HepG2 (cell line): Measurements from ENCODE around the gene FILIP1. TPM values are rescaled to one million over a fixed set of nuclear protein-coding genes. Genes with fewer than 3 reads are reported as not detected.
A peak's percentile ranks its signal among the peaks of the same experiment; 100 is the strongest.

ENCODE experiments used
- CCDC6 ChIP-seq: sonication (generic); formaldehyde crosslinking; IDR thresholded peaks from 2 replicates; pipeline ENCODE4 v1.8.1; 2022; ENCODE audit warnings: mild to moderate bottlenecking, missing genetic modification reagents, moderate library complexity
- CHD2 ChIP-seq: IDR thresholded peaks from 2 replicates; pipeline ENCODE4 v1.6.1; 2011; ENCODE audit warnings: low read depth, low read length, improper control_type of control experiment
- EEA1 ChIP-seq: sonication (generic); formaldehyde crosslinking; IDR thresholded peaks from 2 replicates; pipeline ENCODE4 v1.5.1; 2020; ENCODE audit warnings: mild to moderate bottlenecking, missing genetic modification reagents, borderline replicate concordance
- EED ChIP-seq: sonication (generic); formaldehyde crosslinking; IDR thresholded peaks from 2 replicates; pipeline ENCODE4 v1.5.0; 2020; ENCODE audit warnings: mild to moderate bottlenecking, missing genetic modification reagents
- ELF3 ChIP-seq: IDR thresholded peaks from 2 replicates; pipeline ENCODE4 v1.6.1; 2016; ENCODE audit warnings: missing genetic modification reagents, missing compliant biosample characterization
- FOXJ3 ChIP-seq: sonication (generic); formaldehyde crosslinking; IDR thresholded peaks from 2 replicates; pipeline ENCODE4 v1.4.0; 2020; ENCODE audit warnings: missing genetic modification reagents, mild to moderate bottlenecking, borderline replicate concordance
- GPBP1L1 ChIP-seq: sonication (generic); formaldehyde crosslinking; IDR thresholded peaks from 2 replicates; pipeline ENCODE4 v1.5.0; 2020; ENCODE audit warnings: mild to moderate bottlenecking, missing genetic modification reagents
- HDAC2 ChIP-seq: sonication (generic); formaldehyde crosslinking; IDR thresholded peaks from 2 replicates; pipeline ENCODE4 v1.4.0; 2020; ENCODE audit warnings: missing genetic modification reagents
- HMG20A ChIP-seq: IDR thresholded peaks from 2 replicates; pipeline ENCODE4 v1.6.1; 2016; ENCODE audit warnings: borderline replicate concordance
- ISX ChIP-seq: sonication (generic); formaldehyde crosslinking; conservative IDR thresholded peaks from 2 replicates; pipeline ENCODE4 v1.5.0; 2020; ENCODE audit warnings: missing genetic modification reagents
- RBAK ChIP-seq: sonication (generic); formaldehyde crosslinking; IDR thresholded peaks from 2 replicates; pipeline ENCODE4 v1.5.1; 2020; ENCODE audit warnings: mild to moderate bottlenecking, missing genetic modification reagents
- RBFOX2 ChIP-seq: fragments of 200-400 bp; formaldehyde crosslinking; IDR thresholded peaks from 2 replicates; pipeline ENCODE4 v1.6.1; 2017; ENCODE audit warnings: low read depth, mild to moderate bottlenecking, low read length
- RFX3 ChIP-seq: IDR thresholded peaks from 2 replicates; pipeline ENCODE4 v1.6.1; 2016; ENCODE audit warnings: missing biosample characterization, missing genetic modification reagents
- RXRB ChIP-seq: IDR thresholded peaks from 2 replicates; pipeline ENCODE4 v1.6.1; 2016; ENCODE audit warnings: borderline replicate concordance, missing genetic modification reagents, missing compliant biosample characterization
- SMYD3 ChIP-seq: sonication (generic); formaldehyde crosslinking; IDR thresholded peaks from 2 replicates; pipeline ENCODE4 v1.8.1; 2023; ENCODE audit warnings: mild to moderate bottlenecking, missing genetic modification reagents
- SP1 ChIP-seq, 2 experiments: fragments of 450-650 bp in 1 of 2; sonication (generic) in 1 of 2; formaldehyde crosslinking in 1 of 2; IDR thresholded peaks; 2 replicates each; pipeline versions ENCODE4 v1.4.0 to v1.6.1; 2016 to 2020; ENCODE audit warnings: missing genetic modification reagents in 1 of 2
- SP140L ChIP-seq: sonication (generic); formaldehyde crosslinking; IDR thresholded peaks from 2 replicates; pipeline ENCODE4 v1.4.0; 2020; ENCODE audit warnings: missing genetic modification reagents, borderline replicate concordance
- TOE1 ChIP-seq: sonication (generic); formaldehyde crosslinking; IDR thresholded peaks from 2 replicates; pipeline ENCODE4 v1.4.0; 2020; ENCODE audit warnings: mild to moderate bottlenecking, missing genetic modification reagents
- YEATS4 ChIP-seq: sonication (generic); formaldehyde crosslinking; IDR thresholded peaks from 2 replicates; pipeline ENCODE4 v1.4.0; 2020; ENCODE audit warnings: missing genetic modification reagents, borderline replicate concordance
- ZBTB14 ChIP-seq: sonication (generic); formaldehyde crosslinking; IDR thresholded peaks from 2 replicates; pipeline ENCODE4 v1.4.0; 2020; ENCODE audit warnings: missing genetic modification reagents
- ZBTB38 ChIP-seq: sonication (generic); formaldehyde crosslinking; IDR thresholded peaks from 2 replicates; pipeline ENCODE4 v1.5.1; 2020; ENCODE audit warnings: mild to moderate bottlenecking, missing genetic modification reagents
- ZNF460 ChIP-seq: sonication (generic); formaldehyde crosslinking; IDR thresholded peaks from 2 replicates; pipeline ENCODE4 v1.5.1; 2020; ENCODE audit warnings: missing genetic modification reagents, mild to moderate bottlenecking, borderline replicate concordance
- ZNF468 ChIP-seq: sonication (generic); formaldehyde crosslinking; IDR thresholded peaks from 2 replicates; pipeline ENCODE4 v1.8.0; 2022; ENCODE audit warnings: mild to moderate bottlenecking, moderate library complexity, missing genetic modification reagents
- ZNF549 ChIP-seq: sonication (generic); formaldehyde crosslinking; IDR thresholded peaks from 2 replicates; pipeline ENCODE4 v1.5.0; 2020; ENCODE audit warnings: missing genetic modification reagents
- ZNF558 ChIP-seq: sonication (generic); formaldehyde crosslinking; IDR thresholded peaks from 2 replicates; pipeline ENCODE4 v1.9.0; 2022; ENCODE audit warnings: mild to moderate bottlenecking, missing genetic modification reagents, borderline replicate concordance
- ZNF713 ChIP-seq: sonication (generic); formaldehyde crosslinking; IDR thresholded peaks from 2 replicates; pipeline ENCODE4 v1.4.0; 2020; ENCODE audit warnings: mild to moderate bottlenecking, missing genetic modification reagents
- ZNF766 ChIP-seq: sonication (generic); formaldehyde crosslinking; IDR thresholded peaks from 2 replicates; pipeline ENCODE4 v1.5.0; 2020; ENCODE audit warnings: missing genetic modification reagents, borderline replicate concordance
- polyA plus RNA-seq, 8 experiments: library from polyadenylated mRNA; depleted of rRNA in 3 of 8; stranded (reverse) in 7 of 8; unstranded in 1 of 8; fragments of >200 nt; fragmentation: Illumina TruSeq in 4 of 8; extraction: Trizol in 4 of 8; gene quantifications; 2 replicates each; pipeline versions ENCODE4 v1.2.1 to v1.2.3, GENCODE V29; 2011 to 2016; ENCODE audit warnings: low read depth in 4 of 8, missing spikeins in 1 of 8, mixed read lengths in 1 of 8; ENCODE audit not compliant: insufficient read depth in 1 of 8
- total RNA-seq, 5 experiments: library from RNA; depleted of rRNA; stranded (reverse); fragments of >200 nt; fragmentation: Illumina TruSeq; extraction: Trizol; gene quantifications; 2 replicates each; pipeline ENCODE4 v1.2.3, GENCODE V29; 2016; ENCODE audit warnings: low read depth in 1 of 5
- TF ChIP-seq, protein P1 (sequence below): IDR thresholded peaks from 2 replicates; pipeline ENCODE4 v1.6.1; 2016; ENCODE audit warnings: missing compliant biosample characterization, missing genetic modification reagents, borderline replicate concordance

Gene FILIP1
- total and polyA plus RNA-seq, 2 of the 13 experiments (the other 11 are each of a cell fraction or from before 2014, with no cell fraction given), result not detected

GRCh38 chr6:75524322-75524972 is 30.8 kb upstream of the FILIP1 start (continued):
- TF ChIP-seq EED (CRISPR knock-in tag), result no peak
- TF ChIP-seq RBAK (CRISPR knock-in tag), result no peak
- no peak for TF ChIP-seq ZNF468 (CRISPR knock-in tag)
- no peak for TF ChIP-seq TOE1 (CRISPR knock-in tag)
- no peak for TF ChIP-seq YEATS4
- TF ChIP-seq ZNF549 (CRISPR knock-in tag), result no peak
- no peak for TF ChIP-seq EEA1 (CRISPR knock-in tag)
- no peak for TF ChIP-seq CHD2
- peak; percentile 98 for TF ChIP-seq HMG20A (CRISPR knock-in tag)
- TF ChIP-seq ZNF713 (CRISPR knock-in tag), result no peak
- no peak for TF ChIP-seq ZNF460 (CRISPR knock-in tag)
- TF ChIP-seq ZBTB38 (CRISPR knock-in tag), result no peak
- TF ChIP-seq, protein P1, sequence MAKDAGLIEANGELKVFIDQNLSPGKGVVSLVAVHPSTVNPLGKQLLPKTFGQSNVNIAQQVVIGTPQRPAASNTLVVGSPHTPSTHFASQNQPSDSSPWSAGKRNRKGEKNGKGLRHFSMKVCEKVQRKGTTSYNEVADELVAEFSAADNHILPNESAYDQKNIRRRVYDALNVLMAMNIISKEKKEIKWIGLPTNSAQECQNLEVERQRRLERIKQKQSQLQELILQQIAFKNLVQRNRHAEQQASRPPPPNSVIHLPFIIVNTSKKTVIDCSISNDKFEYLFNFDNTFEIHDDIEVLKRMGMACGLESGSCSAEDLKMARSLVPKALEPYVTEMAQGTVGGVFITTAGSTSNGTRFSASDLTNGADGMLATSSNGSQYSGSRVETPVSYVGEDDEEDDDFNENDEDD (CRISPR knock-in tag), result no peak
- TF ChIP-seq SMYD3 (CRISPR knock-in tag), result no peak
- no peak for TF ChIP-seq RBFOX2
- TF ChIP-seq SP140L, result no peak
- no peak for TF ChIP-seq ZNF558 (CRISPR knock-in tag)
- TF ChIP-seq ZNF766, result no peak
- TF ChIP-seq HDAC2, result peak; percentile 95
- TF ChIP-seq ISX (CRISPR knock-in tag), result no peak
- no peak for TF ChIP-seq SP1 (IDR thresholded peaks at IDR 0.05)
- no peak for TF ChIP-seq SP1 (CRISPR knock-in tag; IDR thresholded peaks at IDR 0.05)
- no peak for TF ChIP-seq ZBTB14 (CRISPR knock-in tag)
- peak; percentile 64; the same call in 1 of the 2 replicates for TF ChIP-seq FOXJ3 (CRISPR knock-in tag)
- TF ChIP-seq RFX3 (CRISPR knock-in tag), result no peak
- TF ChIP-seq RXRB (CRISPR knock-in tag), result peak; percentile 96
- no peak for TF ChIP-seq CCDC6
- TF ChIP-seq GPBP1L1 (CRISPR knock-in tag), result no peak
- TF ChIP-seq ELF3, result 0 out of 2 replicates have a peak, but pooled peaks have one; percentile 45
